Panc1 (cell line): ENCODE results near the gene TRAPPC12. TPM values are rescaled to one million over a fixed set of nuclear protein-coding genes. Genes with fewer than 3 reads are reported as not detected.

Source experiments
- ATAC-seq: fragments of 200-7000 bp; cut with Tn5 transposase; 2 replicates; pipeline ENCODE4 v1.9.1; 2020; ENCODE audit warnings: mild to moderate bottlenecking, moderate library complexity
- BruUV-seq: library from RNA; stranded (reverse); fragments of 400-500 nt; replicated peaks from 2 replicates; lab custom pipeline; 2021; lab: Mats Ljungman, UMichigan
- CTCF ChIA-PET: fragments of 300-600 bp; sonication (Branson Sonifier 250); formaldehyde crosslinking; loops from one replicate; lab custom pipeline; 2022; ENCODE audit warnings: antibody characterized with exemption; lab: Charles Lee
- POLR2A ChIA-PET: fragments of 300-600 bp; sonication (Branson Sonifier 250); formaldehyde crosslinking; loops from one replicate; lab custom pipeline; 2022; ENCODE audit warnings: antibody characterized with exemption; lab: Charles Lee
- DNase-seq: peaks from one replicate; pipeline ENCODE4 v3.0.0-alpha.2; 2010; ENCODE audit warnings: low read depth, low spot score
- H3K27ac ChIP-seq: 2 replicates; pipeline ENCODE4 v1.5.1; 2011; ENCODE audit warnings: mild to moderate bottlenecking, low read length, inconsistent platforms
- H3K27me3 ChIP-seq: fragments of 200-500 bp; sonication (Bioruptor generic); 2 replicates; pipeline ENCODE4 v1.6.0; 2014; ENCODE audit warnings: low read length, inconsistent platforms; ENCODE audit not compliant: control insufficient read depth, insufficient read depth
- H3K36me3 ChIP-seq: fragments of 200-500 bp; sonication (Bioruptor generic); 2 replicates; pipeline ENCODE4 v1.5.1; 2014; ENCODE audit warnings: inconsistent platforms, mild to moderate bottlenecking, low read length, moderate library complexity; ENCODE audit not compliant: control insufficient read depth, insufficient read depth
- H3K4me1 ChIP-seq: 2 replicates; pipeline ENCODE4 v1.5.1; 2011; ENCODE audit warnings: inconsistent platforms, mild to moderate bottlenecking, low read length, moderate library complexity; ENCODE audit not compliant: control insufficient read depth, insufficient read depth
- H3K4me3 ChIP-seq, 2 experiments: 2 replicates each; pipeline ENCODE4 v1.5.1; 2011 to 2012; ENCODE audit warnings: low read depth in 2 of 2, low read length in 2 of 2, mild to moderate bottlenecking in 2 of 2, inconsistent platforms in 1 of 2, moderate library complexity in 1 of 2
- H3K9me3 ChIP-seq: fragments of 200-500 bp; sonication (Bioruptor generic); 2 replicates; pipeline ENCODE4 v1.5.1; 2014; ENCODE audit warnings: low read depth, mild to moderate bottlenecking, inconsistent platforms, low read length, moderate library complexity; ENCODE audit not compliant: control insufficient read depth, insufficient read depth
- POLR2AphosphoS5 ChIP-seq: IDR thresholded peaks from 2 replicates; pipeline ENCODE4 v1.6.1; 2012; ENCODE audit warnings: mild to moderate bottlenecking, low read depth, low read length, moderate library complexity
- REST ChIP-seq, 2 experiments: IDR thresholded peaks; 2 replicates each; pipeline ENCODE4 v1.6.1; 2011 to 2012; ENCODE audit warnings: low read depth in 2 of 2, control low read depth in 1 of 2, low read length in 1 of 2, mild to moderate bottlenecking in 1 of 2, moderate library complexity in 1 of 2; ENCODE audit not compliant: insufficient read depth in 1 of 2
- SIN3A ChIP-seq: IDR thresholded peaks from 2 replicates; pipeline ENCODE4 v1.6.1; 2012; ENCODE audit warnings: low read depth, mild to moderate bottlenecking, low read length, moderate library complexity, borderline replicate concordance; ENCODE audit not compliant: insufficient read depth
- TCF7L2 ChIP-seq: IDR thresholded peaks from 2 replicates; pipeline ENCODE4 v1.6.1; 2011; ENCODE audit warnings: mild to moderate bottlenecking, low read depth, low read length, inconsistent platforms
- in situ Hi-C: cut with HindIII; loops from 2 replicates; pipeline ENCODE4 v1.10.0; 2016; ENCODE audit warnings: low sequenced_read_pairs, low pct_unique_long_range_greater_than_20kb
- intact Hi-C: fragments of 100-400 bp; cut with micrococcal nuclease; formaldehyde crosslinking; loops from one replicate; pipeline ENCODE4 v1.10.0; 2022; ENCODE audit not compliant: unreplicated experiment
- total RNA-seq: library from RNA; stranded (reverse); gene quantifications from one replicate; pipeline ENCODE4 v1.2.1, GENCODE V29; 2021; ENCODE audit not compliant: unreplicated experiment
- TF ChIP-seq, protein P1 (sequence below): fragments of 450-650 bp; IDR thresholded peaks from 2 replicates; pipeline ENCODE4 v1.5.1; 2017; ENCODE audit warnings: mild to moderate bottlenecking

TRAPPC12 gene
- total RNA-seq, 1 experiment from 2014 or later, result 78.7 TPM

- DNase-seq, result no peak
- ATAC-seq, result no peak
- no peak overlapping the region for H3K4me3 ChIP-seq
- intact Hi-C loops (no loop called here), in situ Hi-C loops (no loop called here)
- no TSS peak for BruUV-seq
- ChIA-PET CTCF (no interaction called here), POLR2A (interaction anchor here (0.6 kb wide), 1 partner anchor 14 kb away, joined by 4 read pairs; no protein-coding TSS in a partner anchor)
- H3K4me1 ChIP-seq, result no peaks in the 10 kb centered on the region
- H3K27ac ChIP-seq, result no peak overlapping the region
- TF ChIP-seq SIN3A (no peak), REST (IDR thresholded peaks at IDR 0.05; ENCODE audit: insufficient read depth in 1 of 2, low read depth in 2 of 2, low read length in 1 of 2) (no peak), POLR2AphosphoS5 (no peak), TCF7L2 (no peak)
- TF ChIP-seq, protein P1, sequence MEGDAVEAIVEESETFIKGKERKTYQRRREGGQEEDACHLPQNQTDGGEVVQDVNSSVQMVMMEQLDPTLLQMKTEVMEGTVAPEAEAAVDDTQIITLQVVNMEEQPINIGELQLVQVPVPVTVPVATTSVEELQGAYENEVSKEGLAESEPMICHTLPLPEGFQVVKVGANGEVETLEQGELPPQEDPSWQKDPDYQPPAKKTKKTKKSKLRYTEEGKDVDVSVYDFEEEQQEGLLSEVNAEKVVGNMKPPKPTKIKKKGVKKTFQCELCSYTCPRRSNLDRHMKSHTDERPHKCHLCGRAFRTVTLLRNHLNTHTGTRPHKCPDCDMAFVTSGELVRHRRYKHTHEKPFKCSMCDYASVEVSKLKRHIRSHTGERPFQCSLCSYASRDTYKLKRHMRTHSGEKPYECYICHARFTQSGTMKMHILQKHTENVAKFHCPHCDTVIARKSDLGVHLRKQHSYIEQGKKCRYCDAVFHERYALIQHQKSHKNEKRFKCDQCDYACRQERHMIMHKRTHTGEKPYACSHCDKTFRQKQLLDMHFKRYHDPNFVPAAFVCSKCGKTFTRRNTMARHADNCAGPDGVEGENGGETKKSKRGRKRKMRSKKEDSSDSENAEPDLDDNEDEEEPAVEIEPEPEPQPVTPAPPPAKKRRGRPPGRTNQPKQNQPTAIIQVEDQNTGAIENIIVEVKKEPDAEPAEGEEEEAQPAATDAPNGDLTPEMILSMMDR, result no peak
- H3K36me3 ChIP-seq, result peaks cover 2% of the 10 kb centered on the region; the same call in 1 of the 2 replicates
- H3K27me3 ChIP-seq, result no peaks in the 10 kb centered on the region
- no peaks in the 10 kb centered on the region for H3K9me3 ChIP-seq
Measured at GRCh38 chr2:3388412-3388738, 8.9 kb downstream of the TRAPPC12 start.

DNA sequence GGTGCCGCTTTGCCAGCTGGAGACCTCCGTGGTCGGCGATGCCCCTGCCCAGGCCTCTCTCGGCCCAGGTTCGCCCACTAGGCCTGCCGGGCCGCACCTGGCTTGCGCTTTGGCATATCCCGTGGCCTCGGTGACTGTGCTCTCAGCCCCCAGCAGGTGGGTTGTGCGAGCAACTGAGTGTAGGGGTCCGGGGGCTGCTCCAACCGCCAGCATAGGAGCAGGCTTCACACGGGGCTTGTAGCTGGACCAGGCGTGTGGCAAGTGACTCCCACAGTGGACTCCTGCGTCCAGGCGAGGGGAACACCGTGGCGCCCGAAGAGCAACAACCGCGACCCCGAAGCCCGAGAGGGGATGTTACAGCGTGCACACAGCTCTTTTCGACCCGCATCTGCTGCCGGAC, 9.7 kb downstream of the TRAPPC12 start:
- TF ChIP-seq SIN3A (no peak), POLR2AphosphoS5 (no peak), REST (IDR thresholded peaks at IDR 0.05; ENCODE audit: insufficient read depth in 1 of 2, low read depth in 2 of 2, low read length in 1 of 2) (no peak), TCF7L2 (no peak)
- TF ChIP-seq, protein P1, result no peak
- Histone ChIP-seq H3K4me3 (no peak overlapping the region), H3K4me1 (no peaks in the 10 kb centered on the region), H3K36me3 (peaks cover 2% of the 10 kb centered on the region; the same call in 1 of the 2 replicates), H3K27ac (no peak overlapping the region), H3K27me3 (no peaks in the 10 kb centered on the region), H3K9me3 (no peaks in the 10 kb centered on the region)
- DNase-seq (no peak), ATAC-seq (no peak)
- intact Hi-C loops, result no loop called here
- POLR2A ChIA-PET, result no interaction called here
- BruUV-seq, result no TSS peak
- CTCF ChIA-PET, result no interaction called here
- in situ Hi-C loops, result no loop called here
